ENCODE results near the gene NOS1.

The NOS1 gene

DNA sequence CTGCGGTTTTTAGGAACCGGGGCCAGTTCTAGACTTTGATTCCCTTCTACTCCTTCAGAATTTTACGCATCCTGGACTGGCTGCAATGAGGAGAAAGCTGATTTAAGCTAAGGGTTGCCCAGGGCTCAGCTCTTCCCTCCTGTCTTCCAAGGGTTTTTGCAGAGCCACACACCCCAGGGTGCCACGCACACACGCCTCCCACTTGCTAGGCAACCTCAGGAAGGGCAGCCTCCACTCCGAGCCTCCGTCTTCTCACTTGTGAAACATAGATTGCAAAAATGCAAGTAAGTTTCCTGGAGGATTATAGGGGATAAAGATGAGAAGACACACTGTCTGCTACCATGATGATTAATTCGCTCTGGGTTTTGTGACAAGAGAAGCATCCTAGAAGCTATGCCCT lies 31.7 kb downstream of the NOS1 start:
- DNase-seq: no peak

DNA sequence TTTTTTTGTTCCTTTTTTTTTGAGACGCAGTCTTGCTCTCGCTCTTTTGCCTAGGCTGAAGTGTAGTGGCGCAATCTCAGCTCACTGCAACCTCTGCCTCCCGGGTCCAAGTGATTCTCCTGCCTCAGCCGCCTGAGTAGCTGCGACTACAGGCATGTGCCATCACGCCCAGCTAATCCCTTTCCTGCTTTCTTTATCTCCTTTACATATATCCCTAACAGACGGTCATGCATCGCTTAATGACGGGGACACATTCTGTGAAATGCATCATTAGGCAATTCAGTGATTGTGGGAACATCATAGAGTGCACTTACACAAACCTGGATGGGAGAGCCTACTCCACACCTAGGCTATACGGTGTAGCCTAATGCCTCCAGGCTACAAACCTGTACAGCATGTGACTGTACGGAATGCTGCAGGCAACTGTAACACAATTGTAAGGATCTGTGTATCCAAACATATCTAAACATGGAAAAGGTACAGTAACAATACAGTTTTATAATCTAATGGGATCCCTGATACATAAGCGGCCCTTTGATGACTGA lies 32.8 kb downstream of the NOS1 start:
- no peak for DNase-seq

DNA sequence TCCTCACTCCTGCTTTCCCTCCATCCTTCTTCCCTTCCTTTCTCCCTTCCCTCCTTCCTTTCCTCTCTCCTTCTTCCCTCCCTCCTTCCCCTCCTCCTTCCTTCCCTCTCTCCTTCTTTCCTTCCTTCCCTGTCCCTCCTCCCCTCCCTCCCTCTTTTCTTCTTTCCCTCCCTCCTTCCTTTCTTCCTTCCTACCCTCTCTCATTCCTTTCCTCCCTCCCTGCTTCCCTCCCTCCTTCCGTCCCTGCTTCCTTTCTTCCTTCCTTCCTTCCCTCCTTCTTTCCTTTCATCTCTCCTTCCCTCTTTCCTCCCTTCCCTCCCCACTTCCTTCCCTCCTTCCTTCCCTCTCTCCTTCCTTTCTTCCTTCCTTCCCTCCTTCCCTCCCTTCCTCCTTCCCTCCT lies 39.0 kb downstream of the NOS1 start:
- no peak for DNase-seq

DNA sequence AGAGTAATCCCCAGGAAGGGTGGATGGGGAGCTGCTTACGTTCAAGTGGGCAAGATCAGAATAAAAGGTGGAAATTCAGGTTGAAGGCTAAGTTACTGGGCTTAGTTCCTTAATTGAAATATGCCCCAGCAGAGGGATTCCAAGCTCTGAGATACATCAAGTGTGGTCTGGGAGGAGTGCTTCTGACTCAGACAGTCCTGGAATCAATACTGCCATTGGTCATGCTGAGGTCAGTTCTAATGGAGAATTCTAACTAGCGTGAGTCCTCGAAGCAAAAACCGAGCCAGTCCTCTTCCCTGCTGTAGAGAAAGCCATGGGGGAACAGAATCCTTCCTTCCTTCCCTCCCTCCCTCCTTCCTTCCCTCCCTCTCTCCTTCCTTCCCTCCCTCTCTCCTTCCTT lies 39.9 kb downstream of the NOS1 start:
- DNase-seq: no peak

DNA sequence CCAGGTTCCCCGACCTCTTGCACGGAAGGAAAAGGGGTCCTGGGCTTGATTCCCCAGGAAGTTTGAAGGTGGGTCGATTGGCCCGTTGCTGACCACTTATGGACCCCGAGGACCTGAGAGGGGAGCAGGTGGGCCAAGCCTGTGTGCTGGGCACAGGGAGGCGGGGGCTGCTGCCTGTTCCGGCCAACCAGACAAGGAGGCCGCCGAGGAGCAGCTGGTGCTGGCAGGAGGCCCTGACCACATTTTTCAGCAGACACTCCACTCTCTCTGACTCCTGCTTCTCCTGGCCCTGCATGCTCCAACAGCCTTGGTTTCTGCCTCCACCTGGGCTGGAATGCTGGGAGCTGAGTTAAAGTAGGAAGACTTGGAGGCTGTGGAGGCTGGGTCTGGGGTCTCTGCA lies 42.8 kb downstream of the NOS1 start:
- DNase-seq: no peak

DNA sequence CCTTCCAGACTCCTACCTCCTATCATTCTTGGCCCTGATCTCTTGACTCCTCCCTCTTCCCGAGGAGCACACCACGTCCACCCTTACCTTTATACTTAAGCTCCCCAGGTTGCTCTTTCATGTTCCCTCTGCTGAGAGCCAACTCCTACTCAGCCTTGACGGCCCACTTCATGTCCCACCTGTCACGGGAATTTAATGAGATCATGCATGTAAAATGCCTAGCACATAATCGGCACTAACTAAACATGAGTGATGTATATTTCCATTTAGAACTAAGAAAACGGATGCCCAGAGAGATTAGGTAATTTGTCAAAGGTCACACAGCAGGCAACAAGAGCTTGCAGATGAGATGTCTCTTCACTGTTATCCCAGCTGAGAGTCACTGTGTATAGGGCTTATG lies 45.1 kb downstream of the NOS1 start:
- no peak for DNase-seq

DNA sequence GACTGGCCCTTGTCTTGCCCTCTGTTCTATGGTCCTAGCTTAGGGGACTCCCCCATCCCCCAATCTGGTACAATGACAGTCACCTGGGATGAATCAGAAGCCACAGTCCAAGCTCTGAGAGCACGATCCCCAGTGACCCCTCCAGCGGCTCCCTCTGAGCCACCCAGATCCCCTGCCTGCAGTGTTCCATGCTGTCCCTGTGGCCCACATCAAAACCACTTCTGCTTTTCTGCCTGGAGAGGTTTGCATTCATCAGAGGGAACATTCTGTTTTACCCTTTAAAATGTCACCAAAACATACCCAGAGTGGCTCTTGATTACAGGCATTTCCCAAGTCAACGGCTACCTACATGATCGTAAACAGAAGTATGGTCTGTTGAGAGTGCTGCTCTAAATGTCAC lies 47.5 kb downstream of the NOS1 start:
- no peak for DNase-seq

DNA sequence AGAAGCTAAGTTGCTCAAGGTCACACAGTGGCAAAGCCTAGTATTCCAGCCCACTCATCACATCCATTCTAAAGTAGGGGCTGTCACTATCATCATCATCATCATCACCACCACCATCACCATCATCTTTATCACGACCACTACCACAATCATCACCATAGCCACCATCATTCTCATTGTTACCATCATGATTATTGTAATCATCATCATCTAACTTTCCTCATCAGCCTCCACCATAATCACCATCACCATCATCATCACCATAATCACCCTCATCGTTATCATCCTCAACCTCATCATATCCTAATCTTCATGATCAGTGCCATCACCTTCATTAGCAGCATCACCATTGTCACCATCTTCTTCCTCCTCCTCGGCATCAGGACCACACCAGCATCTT lies 48.7 kb downstream of the NOS1 start:
- DNase-seq: no peak

DNA sequence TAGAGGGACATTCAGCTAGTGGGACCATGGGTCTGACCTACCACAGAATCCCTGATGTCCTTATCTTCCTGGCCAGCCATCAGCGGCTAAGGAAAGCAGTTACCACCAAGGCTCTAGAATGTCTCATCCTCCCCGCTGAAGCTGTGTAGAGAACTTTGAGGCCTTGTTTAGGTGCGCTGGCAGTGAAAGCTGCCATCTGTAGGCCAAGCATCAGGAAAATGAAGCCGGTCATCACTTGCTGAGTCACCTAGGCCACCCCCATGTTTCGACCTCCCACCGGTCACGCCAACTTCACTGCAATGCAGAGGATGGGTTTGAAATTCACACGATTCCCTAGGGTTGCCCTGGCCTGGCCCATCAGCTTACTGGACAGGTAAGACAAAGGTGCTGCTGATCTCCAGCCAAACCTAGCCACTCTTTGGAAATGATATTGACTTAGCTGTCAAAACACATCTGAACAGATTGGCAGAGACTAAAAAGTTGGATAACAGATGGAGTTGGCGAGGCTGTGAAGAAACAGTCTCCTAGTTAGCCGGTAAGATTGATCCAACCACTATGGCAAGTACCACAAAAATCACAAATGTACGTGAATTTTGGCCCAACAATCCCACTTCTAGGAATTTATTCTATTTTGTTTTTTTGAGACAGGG lies 52.0 kb downstream of the NOS1 start:
- no peak for DNase-seq

DNA sequence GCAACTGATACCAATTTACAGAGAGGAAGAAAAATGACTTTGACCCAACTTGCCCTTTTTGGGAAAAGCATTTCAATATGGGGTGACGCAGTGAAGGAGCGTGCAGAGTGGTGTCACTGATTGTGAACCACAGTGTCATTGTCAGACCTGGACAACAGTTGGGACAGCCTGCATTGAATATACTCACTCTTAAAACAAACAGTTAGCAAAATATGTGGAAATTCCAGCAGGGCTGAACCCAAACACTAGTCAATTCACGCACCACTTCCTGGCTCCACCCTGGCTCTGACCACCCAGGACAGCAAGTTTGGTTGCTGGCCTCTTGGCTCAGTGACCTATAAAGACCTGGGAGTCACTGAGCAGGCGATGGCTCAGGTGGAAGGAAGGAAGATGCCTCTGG lies 61.3 kb downstream of the NOS1 start:
- DNase-seq: no peak

DNA sequence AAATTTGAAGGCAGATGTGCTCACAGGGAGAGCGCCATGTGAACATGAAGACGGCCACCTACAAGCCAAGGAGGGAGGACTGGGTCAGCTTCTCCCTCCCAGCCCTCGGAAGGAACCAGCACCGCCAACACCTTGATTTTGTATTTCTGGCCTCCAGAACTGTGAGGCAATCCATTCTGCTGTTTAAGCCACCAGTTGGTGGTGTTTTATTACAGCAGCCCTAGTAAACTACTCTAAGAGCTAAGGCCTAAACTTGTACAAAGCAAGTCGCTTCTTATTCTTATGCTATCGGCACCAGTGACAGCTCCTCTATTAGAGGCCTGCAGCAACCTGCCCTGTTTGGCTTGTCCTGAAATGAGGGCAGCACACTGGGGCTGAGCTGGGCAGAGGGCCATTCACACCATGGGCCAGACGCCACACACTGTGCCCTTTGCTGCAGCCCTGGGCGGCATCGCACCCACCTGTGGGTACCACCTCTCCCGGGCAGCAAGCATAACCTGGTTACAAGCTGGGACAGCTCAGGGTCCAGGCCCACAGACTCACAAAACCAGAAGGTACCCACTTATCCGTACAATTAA lies 62.7 kb downstream of the NOS1 start:
- no peak for DNase-seq

DNA sequence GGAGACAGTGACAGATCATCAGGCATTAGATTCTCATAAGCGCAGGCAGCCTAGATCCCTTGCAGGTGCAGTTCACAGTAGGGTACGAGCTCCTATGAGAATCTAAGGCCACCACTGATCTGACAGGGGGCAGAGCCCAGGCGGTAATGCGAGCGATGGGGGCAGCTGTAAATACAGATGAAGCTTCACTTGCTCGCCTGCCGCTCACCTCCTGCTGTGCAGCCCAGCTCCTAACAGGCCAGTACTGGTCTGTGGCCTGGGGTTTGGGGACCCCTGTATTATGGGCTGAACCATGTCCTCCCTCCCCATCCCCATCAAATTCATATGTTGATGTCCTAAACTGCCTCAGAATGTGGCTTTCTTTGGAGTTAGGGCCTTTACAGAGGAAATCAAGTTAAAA lies 63.2 kb downstream of the NOS1 start:
- no peak for DNase-seq

DNA sequence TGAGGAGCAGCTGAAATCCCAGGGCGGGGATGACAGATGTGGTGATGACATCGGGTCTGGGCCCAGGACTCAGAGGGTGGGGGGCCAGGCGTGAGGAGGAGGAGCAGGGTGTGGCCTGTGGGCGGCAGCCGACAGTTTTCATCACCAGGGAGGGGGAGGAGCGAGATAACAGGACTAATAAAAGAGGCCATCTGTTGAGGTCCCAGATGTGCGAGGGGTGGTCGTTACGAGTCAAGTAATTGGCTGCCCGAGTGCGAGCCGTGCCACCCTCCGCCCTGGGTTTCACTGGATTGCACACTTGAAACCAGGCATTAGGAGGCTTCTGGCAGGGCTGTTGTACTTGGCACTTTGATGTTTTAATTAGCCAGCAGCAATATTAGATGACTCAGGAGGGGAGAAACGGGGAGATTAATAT lies 67.2 kb downstream of the NOS1 start:
- no peak for DNase-seq

DNA sequence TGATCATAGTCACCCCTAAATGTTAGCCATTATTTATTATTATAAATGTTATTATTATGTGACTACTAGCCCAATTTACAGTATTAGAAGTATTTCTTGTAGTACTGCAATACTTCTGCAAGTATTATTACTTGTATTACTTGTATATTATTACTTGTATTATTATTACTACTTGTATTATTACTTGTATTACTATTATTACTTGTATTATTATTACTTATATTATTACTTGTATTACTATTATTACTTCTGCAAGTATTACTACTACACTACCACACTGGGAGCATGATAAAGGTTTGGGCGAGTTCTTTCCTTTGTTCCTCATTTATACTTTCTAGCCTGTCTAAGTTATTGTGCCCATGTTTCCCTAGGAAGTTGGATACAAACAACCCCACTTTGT lies 67.9 kb downstream of the NOS1 start:
- DNase-seq: no peak

DNA sequence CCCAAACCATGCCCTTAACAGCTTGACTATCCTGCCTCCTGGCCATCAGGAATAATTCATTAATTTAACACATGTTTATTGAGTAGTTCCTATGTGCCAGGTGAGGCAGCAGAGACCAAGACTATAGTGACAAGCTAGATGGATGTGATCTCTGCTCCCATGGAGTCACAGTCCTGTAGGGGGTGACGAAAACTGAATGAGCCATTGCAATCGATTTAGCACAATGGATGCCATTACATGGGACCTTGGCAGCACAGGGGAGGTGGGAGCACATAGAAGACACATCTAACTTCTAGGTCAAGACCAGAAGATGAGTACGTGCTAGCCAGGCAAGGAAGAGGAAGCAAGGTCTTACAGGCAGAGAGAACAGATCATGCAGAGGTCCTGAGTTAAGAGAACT lies 68.7 kb downstream of the NOS1 start:
- DNase-seq: no peak

DNA sequence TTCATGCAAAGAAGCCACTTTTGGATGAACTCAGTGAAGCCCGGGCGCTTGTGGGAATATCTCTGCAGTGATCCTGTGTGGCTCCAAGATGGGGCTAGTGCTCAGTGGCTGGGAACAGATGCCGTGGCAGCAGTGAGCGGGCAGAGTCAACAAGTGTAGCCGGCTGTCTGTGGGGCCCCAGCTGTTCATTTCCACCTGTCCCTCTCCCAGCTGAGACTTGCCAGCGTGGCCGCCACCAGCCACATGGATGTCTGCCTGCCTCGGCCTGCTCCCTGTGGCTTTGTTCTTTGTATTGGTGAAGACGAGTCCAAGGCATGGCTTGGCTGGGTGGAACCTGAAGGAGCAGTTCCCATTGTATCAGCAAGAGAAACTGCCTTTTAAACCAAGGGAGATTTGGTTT lies 77.3 kb downstream of the NOS1 start:
- DNase-seq: no peak

DNA sequence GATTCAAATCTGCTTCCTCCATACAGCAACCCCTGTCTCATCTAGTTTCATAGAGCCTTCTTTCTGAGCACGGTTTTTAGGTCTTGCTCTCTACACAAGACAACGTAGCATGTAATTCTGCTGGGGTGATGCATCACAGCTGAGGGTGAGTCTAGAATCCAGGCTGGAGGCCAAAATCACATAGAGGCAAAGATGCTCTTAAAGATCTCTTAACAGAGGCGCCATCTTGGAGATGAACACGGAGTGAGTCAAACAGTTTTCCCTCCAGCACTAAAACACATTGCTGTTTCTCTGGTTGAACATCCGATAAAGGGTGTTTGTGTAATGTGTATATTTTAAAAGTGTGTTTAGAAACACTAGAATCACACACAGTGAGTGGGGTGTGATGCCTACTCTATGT lies 78.9 kb downstream of the NOS1 start:
- no peak for DNase-seq

DNA sequence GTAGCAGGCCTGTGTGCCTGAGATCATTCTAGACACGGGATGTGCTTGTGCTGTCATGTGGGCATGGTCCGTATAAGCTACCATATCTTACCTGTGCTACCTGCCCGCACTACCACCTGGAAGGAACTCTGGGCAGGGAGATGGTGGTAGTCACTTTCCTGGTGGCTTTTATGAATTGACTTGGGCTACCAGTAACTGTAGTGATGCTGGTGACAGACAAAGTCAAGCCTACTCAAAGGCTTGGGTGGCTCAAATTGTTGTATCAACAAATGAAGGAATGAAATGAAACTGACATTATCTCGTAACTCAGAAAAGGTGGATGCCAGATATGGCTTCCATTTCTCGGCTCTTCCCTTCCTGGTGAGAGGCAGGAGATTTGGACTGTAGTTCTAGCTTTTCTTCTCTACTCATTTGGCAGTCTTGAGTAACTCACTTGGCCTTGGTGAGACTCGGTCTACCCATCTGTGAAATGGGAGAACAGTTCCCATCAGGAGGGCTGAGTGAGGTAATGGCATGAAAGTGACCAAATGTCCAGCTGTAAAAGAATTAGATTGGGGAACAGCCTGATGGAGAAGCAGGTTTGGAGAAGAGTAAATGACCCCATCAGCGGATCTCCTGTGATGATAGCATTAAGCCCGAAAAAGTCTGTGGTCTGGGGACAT lies 81.3 kb downstream of the NOS1 start:
- no peak for DNase-seq

DNA sequence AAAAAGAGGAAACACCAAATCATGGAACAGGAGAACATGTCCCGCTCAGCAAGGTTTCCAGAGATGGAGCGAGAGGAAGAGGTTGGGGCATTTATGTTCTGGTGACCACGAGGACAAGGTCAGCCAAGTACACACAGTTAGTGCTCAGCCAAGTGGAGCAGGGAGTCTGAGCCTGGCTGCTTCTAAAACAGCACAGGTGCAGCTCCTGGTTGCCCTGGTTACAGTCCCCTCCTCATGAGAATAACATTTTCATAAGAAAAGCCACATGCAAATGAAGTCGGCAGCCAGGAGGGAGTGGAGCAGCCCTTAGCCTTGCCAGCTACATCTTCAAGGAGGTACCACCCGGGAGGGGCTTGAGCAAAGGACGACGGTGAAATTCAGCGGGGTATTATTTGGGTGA lies 81.8 kb downstream of the NOS1 start:
- DNase-seq: no peak

DNA sequence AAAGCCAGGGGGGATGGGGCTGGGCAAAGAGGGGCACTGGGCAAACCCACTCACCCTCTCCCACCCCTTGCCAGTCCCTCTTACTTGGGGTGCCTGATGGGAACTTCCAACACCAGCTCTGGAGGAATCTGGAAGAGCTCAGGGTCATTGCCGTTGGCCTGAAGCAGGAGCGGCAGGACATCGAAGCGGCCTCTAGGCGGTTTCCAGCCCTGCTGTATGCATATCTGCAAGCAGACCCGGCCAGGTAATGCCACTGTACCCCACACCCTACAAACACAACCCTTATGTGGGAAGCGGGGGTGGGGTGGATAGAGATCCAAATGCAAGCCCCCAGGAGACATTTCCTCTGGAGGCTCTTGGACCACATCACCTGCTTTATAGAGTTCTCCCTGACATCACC lies 83.6 kb downstream of the NOS1 start:
- DNase-seq: no peak

DNA sequence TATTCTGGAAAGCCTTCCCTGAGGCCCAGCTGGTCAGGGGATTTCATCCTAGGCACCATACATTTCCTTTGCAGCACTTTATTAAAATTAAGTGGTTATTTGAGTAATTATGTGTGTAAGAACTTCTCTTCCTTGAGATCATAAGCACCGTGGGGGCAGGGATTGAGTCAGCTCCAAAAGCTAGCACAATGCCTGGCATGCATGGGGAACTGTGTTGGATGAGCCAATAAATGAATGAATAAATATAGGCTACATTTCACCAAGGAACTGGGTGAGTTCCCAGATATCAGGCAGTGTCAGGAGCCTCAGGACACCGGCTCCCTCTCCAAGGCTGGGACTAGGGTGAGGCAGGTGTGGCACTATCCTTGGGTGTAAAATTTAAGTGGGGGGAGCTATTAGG lies 88.3 kb downstream of the NOS1 start:
- no peak for DNase-seq

DNA sequence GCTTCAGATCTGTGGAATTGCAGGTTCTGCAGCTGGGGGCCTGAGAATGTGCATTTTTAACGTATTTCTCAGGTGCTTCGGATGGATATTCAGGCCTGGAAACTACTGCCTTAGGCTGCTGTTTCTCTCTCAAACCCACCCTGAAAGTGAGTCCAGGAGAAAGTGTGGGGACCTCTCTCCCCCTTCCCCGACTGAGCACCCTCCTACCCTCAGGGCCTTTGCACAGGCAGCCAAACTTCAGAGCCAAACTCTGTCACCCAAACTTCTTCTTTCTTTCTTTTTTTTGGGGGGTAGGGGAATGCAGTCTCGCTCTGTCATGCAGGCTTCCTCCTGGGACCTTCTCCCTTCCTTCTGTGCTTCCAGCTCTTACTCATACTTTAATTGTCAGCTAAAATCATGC lies 88.7 kb downstream of the NOS1 start:
- no peak for DNase-seq

DNA sequence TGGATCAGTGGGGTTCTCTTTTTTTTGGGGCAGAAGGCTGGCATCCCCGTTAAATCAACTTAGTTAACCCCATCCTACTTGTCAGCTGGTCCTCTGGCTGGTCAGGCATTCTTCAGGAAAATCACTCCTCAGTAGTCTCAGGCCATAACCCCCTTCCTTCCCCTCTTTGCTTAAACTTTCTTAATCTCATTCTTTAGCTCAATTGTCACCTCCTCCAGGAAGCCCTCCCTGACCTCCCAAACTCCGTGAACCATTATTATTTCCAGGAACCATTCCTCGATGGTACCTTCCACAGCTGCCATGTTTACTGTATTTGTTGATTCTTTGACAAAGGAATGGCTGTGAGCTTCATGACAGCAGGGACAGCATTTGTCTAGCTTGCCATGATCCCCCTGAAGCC lies 98.7 kb downstream of the NOS1 start:
- no peak for DNase-seq

DNA sequence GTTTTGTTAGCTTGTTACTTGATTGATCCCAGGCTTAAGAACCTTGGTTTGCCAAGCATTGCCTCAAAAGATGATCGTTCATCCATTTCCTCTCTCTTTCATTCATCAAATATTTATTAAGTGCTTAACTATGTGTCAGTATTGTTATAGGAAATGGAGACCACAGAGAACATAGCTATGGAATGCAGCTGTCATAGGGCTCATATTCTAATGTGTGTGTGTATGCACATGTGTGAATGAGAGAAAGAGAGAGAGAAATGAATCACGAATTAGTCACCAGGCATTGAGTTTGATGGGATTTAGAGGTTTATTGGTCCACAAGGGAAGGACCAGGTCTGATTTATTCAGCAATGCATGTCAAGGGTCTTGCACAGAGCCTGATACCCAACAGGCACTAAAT lies 100.2 kb downstream of the NOS1 start:
- no peak for DNase-seq

DNA sequence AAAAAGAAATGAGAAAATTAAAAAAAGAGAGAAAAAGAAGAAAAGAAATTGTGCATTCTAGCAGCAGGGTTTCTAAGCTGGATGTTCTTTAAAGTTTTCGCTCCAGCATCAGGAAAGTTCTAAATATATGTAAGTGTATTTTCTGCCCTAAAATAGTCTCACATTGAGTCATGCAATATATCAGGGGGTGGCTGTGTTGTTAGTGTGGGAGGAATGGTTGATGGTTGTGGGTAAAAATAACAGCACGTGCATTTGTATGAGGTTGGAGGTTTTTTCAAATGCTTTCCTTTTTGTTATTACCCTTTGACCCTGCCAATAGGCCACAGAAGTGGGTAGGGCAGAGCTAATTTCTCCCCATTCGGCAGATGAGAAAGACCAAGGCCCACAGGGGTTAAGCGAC lies 106.0 kb downstream of the NOS1 start:
- no peak for DNase-seq
